Frontal cortex (tissue), 4 donors: Measurements from ENCODE around the gene HIVEP2. TPM values are rescaled to one million over a fixed set of nuclear protein-coding genes. Genes with fewer than 3 reads are reported as not detected.
A peak's percentile ranks its signal among the peaks of the same experiment; 100 is the strongest.

ENCODE experiments used
- DNase-seq, 2 donors: peaks; one replicate each; pipeline ENCODE4 v3.0.0; 2012; ENCODE audit warnings: low spot score in 2 of 2
- FAIRE-seq: peaks from 2 replicates; lab custom pipeline; 2012; peaks lifted over from hg19 to GRCh38; lab: Jason Lieb, UNC
- total RNA-seq: library from RNA; depleted of rRNA; stranded (reverse); fragments of >200 nt; gene quantifications from one replicate; pipeline ENCODE4 v1.2.3, GENCODE V29; 2014
- donor health status: control.
- donor health status: control.
- donor health status: control.

Gene HIVEP2
- total RNA-seq, 1 donor from 2014 or later, result 68.9 TPM

- no peak for FAIRE-seq
- no peak for DNase-seq
These were observed 216.0 kb downstream of the HIVEP2 start for GRCh38 chr6:142728910-142729481.

- no peak for DNase-seq
- FAIRE-seq, result no peak
These were observed 216.6 kb downstream of the HIVEP2 start for GRCh38 chr6:142728364-142728763.

- no peak for FAIRE-seq
These were observed 218.4 kb downstream of the HIVEP2 start for GRCh38 chr6:142726616-142727015.

GRCh38 chr6:142725024-142725770 is 219.8 kb downstream of the HIVEP2 start:
- FAIRE-seq (no peak), DNase-seq (no peak)

More at GRCh38 chr6:142726616-142727015, 218.4 kb downstream of the HIVEP2 start:
- DNase-seq, result no peak

- no peak for FAIRE-seq
- no peak for DNase-seq
These were observed 222.1 kb downstream of the HIVEP2 start for GRCh38 chr6:142722841-142723240.

- DNase-seq (no peak), FAIRE-seq (no peak)
These were observed 223.0 kb downstream of the HIVEP2 start for GRCh38 chr6:142722012-142722411.

- FAIRE-seq (no peak), DNase-seq (no peak)
These were observed 223.6 kb downstream of the HIVEP2 start for GRCh38 chr6:142721215-142721920.

- DNase-seq, result no peak
- FAIRE-seq, result no peak
These were observed 226.2 kb downstream of the HIVEP2 start for GRCh38 chr6:142718667-142719191.

- DNase-seq, result no peak
- no peak for FAIRE-seq
These were observed 228.9 kb downstream of the HIVEP2 start for GRCh38 chr6:142716097-142716496.

- DNase-seq, result no peak
These were observed 229.8 kb downstream of the HIVEP2 start for GRCh38 chr6:142714951-142715785.

GRCh38 chr6:142713959-142714358 is 231.0 kb downstream of the HIVEP2 start:
- no peak for DNase-seq
- FAIRE-seq, result no peak

More at GRCh38 chr6:142714951-142715785, 229.8 kb downstream of the HIVEP2 start:
- FAIRE-seq, result no peak

GRCh38 chr6:142712231-142712630 is 232.7 kb downstream of the HIVEP2 start:
- FAIRE-seq (no peak), DNase-seq (no peak)

GRCh38 chr6:142708651-142709050 is 236.3 kb downstream of the HIVEP2 start:
- no peak for FAIRE-seq
- DNase-seq, result no peak

- DNase-seq (no peak), FAIRE-seq (no peak)
These were observed 237.7 kb downstream of the HIVEP2 start for GRCh38 chr6:142707255-142707654.

GRCh38 chr6:142706210-142706609 is 238.8 kb downstream of the HIVEP2 start:
- no peak for DNase-seq
- FAIRE-seq, result no peak

- FAIRE-seq (no peak), DNase-seq (no peak)
These were observed 239.9 kb downstream of the HIVEP2 start for GRCh38 chr6:142705054-142705453.

- peak in 1 of 2 donors; percentile 25 for DNase-seq
- FAIRE-seq, result no peak
These were observed 242.2 kb downstream of the HIVEP2 start for GRCh38 chr6:142702501-142703460.
